Hepatocyte (in vitro differentiated cells): Measurements from ENCODE around the gene HSPH1. TPM values are rescaled to one million over a fixed set of nuclear protein-coding genes. Genes with fewer than 3 reads are reported as not detected.

Experiments
- DNase-seq: peaks from one replicate; pipeline ENCODE4 v3.0.0-alpha.2; 2016; ENCODE audit warnings: low spot score
- H2AFZ ChIP-seq: fragments of 200-600 bp; sonication (generic); 2 replicates; pipeline ENCODE4 v1.6.0; 2016; ENCODE audit warnings: antibody characterized with exemption, mild to moderate bottlenecking
- H3K27ac ChIP-seq: fragments of 200-600 bp; sonication (generic); 2 replicates; pipeline ENCODE4 v1.5.1; 2016; ENCODE audit warnings: mild to moderate bottlenecking
- H3K27me3 ChIP-seq: fragments of 200-600 bp; sonication (generic); 2 replicates; pipeline ENCODE4 v1.6.1; 2016
- H3K36me3 ChIP-seq: fragments of 200-600 bp; sonication (generic); replicated peaks from 2 replicates; pipeline ENCODE4 v1.5.1; 2016; ENCODE audit warnings: low read depth; ENCODE audit not compliant: insufficient read depth
- H3K4me1 ChIP-seq: fragments of 200-600 bp; sonication (generic); 2 replicates; pipeline ENCODE4 v1.5.1; 2016; ENCODE audit warnings: mild to moderate bottlenecking, moderate library complexity; ENCODE audit not compliant: insufficient read depth
- H3K4me2 ChIP-seq: fragments of 200-600 bp; sonication (generic); 2 replicates; pipeline ENCODE4 v1.6.0; 2016
- H3K4me3 ChIP-seq: fragments of 200-600 bp; sonication (generic); 2 replicates; pipeline ENCODE4 v1.5.1; 2016; ENCODE audit warnings: mild to moderate bottlenecking
- H3K79me2 ChIP-seq: fragments of 200-600 bp; sonication (generic); 2 replicates; pipeline ENCODE4 v1.6.0; 2017; ENCODE audit warnings: mild to moderate bottlenecking
- H3K9me2 ChIP-seq: fragments of 200-600 bp; sonication (generic); replicated peaks from 2 replicates; pipeline ENCODE4 v1.6.0; 2017; ENCODE audit warnings: mild to moderate bottlenecking; ENCODE audit not compliant: insufficient read depth
- H3K9me3 ChIP-seq: fragments of 200-600 bp; sonication (generic); 2 replicates; pipeline ENCODE4 v1.5.1; 2016; ENCODE audit warnings: low read depth, mild to moderate bottlenecking
- H4K20me1 ChIP-seq: fragments of 200-600 bp; sonication (generic); 2 replicates; pipeline ENCODE4 v1.6.0; 2016; ENCODE audit warnings: mild to moderate bottlenecking; ENCODE audit not compliant: insufficient read depth, poor library complexity, severe bottlenecking
- CTCF ChIP-seq: fragments of 200-600 bp; sonication (generic); IDR thresholded peaks from 2 replicates; pipeline ENCODE4 v1.5.1; 2016; ENCODE audit warnings: antibody characterized with exemption, mild to moderate bottlenecking; ENCODE audit not compliant: poor library complexity
- EZH2 ChIP-seq: fragments of 200-600 bp; sonication (generic); IDR thresholded peaks from 2 replicates; pipeline ENCODE4 v1.6.1; 2016; ENCODE audit warnings: antibody characterized with exemption, mild to moderate bottlenecking, borderline replicate concordance
- EZH2phosphoT487 ChIP-seq: fragments of 200-600 bp; sonication (generic); IDR thresholded peaks from one replicate; pipeline ENCODE4 v1.6.1; 2018; ENCODE audit warnings: antibody characterized with exemption, mild to moderate bottlenecking, low read depth, moderate library complexity; ENCODE audit not compliant: unreplicated experiment, severe bottlenecking
- WGBS: methylation state at CpG from one replicate; pipeline ENCODE4 v1.1.6; 2016; ENCODE audit warnings: low lambda C conversion rate; ENCODE audit errors: missing lambda C conversion rate; 5-methylcytosine and 5-hydroxymethylcytosine counted together
- polyA plus RNA-seq: library from polyadenylated mRNA; unstranded; fragments of >200 nt; fragmentation: Nextera tagmentation; extraction: Ambion mirVana; gene quantifications from 2 replicates; pipeline ENCODE4 v1.2.1, GENCODE V29; 2016
- total RNA-seq: library from RNA; depleted of rRNA; stranded (reverse); fragments of >200 nt; gene quantifications from 2 replicates; pipeline ENCODE4 v1.2.3, GENCODE V29; 2014

Gene HSPH1
- total and polyA plus RNA-seq, 2 experiments from 2014 or later: 64.1 to 74.2 TPM

- Histone ChIP-seq H3K9me2 (no peaks in the 10 kb centered on the region), H3K4me2 (no peak overlapping the region), H4K20me1 (no peaks in the 10 kb centered on the region), H3K4me1 (no peaks in the 10 kb centered on the region), H2AFZ (no peak overlapping the region), H3K4me3 (no peak overlapping the region), H3K36me3 (no peaks in the 10 kb centered on the region), H3K79me2 (no peaks in the 10 kb centered on the region), H3K27me3 (no peaks in the 10 kb centered on the region), H3K27ac (no peak overlapping the region), H3K9me3 (no peaks in the 10 kb centered on the region)
- 71% methylated on average over 3 of the region's 3 CpGs for WGBS
- no peak for TF ChIP-seq EZH2phosphoT487
- no peak for TF ChIP-seq CTCF
- TF ChIP-seq EZH2: no peak
- DNase-seq: no peak
These were observed 4.9 kb upstream of the HSPH1 start for GRCh38 chr13:31166591-31166990.

- H2AFZ ChIP-seq: peak overlapping the region; percentile 51
These were observed 676 bp upstream of the HSPH1 start for GRCh38 chr13:31162151-31163008.

GRCh38 chr13:31160857-31161556 lies 697 bp downstream of the HSPH1 start:
- TF ChIP-seq CTCF: no peak
- no peak for TF ChIP-seq EZH2phosphoT487
- under 1% methylated on average over 51 of the region's 51 CpGs for WGBS

More at GRCh38 chr13:31162151-31163008, 676 bp upstream of the HSPH1 start:
- Histone ChIP-seq H4K20me1 (peaks cover 18% of the 10 kb centered on the region), H3K4me1 (peaks cover 13% of the 10 kb centered on the region), H3K27me3 (no peaks in the 10 kb centered on the region), H3K9me2 (no peaks in the 10 kb centered on the region), H3K4me3 (peak overlapping the region; percentile 45), H3K36me3 (no peaks in the 10 kb centered on the region), H3K9me3 (no peaks in the 10 kb centered on the region), H3K27ac (peak overlapping the region; percentile 88), H3K79me2 (peaks cover 33% of the 10 kb centered on the region), H3K4me2 (peak overlapping the region; percentile 79)
- DNase-seq: peak; percentile 97
- WGBS: 3% methylated on average over 34 of the region's 34 CpGs
- TF ChIP-seq EZH2phosphoT487: no peak
- no peak for TF ChIP-seq EZH2

GRCh38 chr13:31159306-31159705 lies 2.4 kb downstream of the HSPH1 start:
- Histone ChIP-seq H3K9me3 (no peaks in the 10 kb centered on the region), H3K36me3 (no peaks in the 10 kb centered on the region), H3K4me1 (peaks cover 13% of the 10 kb centered on the region), H2AFZ (no peak overlapping the region), H4K20me1 (peaks cover 20% of the 10 kb centered on the region), H3K9me2 (no peaks in the 10 kb centered on the region), H3K27ac (no peak overlapping the region), H3K4me2 (peak overlapping the region; percentile 80), H3K79me2 (peaks cover 42% of the 10 kb centered on the region), H3K27me3 (no peaks in the 10 kb centered on the region), H3K4me3 (peak overlapping the region; percentile 50)
- DNase-seq: no peak
- TF ChIP-seq CTCF: no peak
- TF ChIP-seq EZH2: no peak
- no peak for TF ChIP-seq EZH2phosphoT487
- WGBS: 88% methylated on average over 4 of the region's 4 CpGs

More at GRCh38 chr13:31160857-31161556, 697 bp downstream of the HSPH1 start:
- H2AFZ ChIP-seq: peak overlapping the region; percentile 51
- H3K27ac ChIP-seq: peak overlapping the region; percentile 74
- H4K20me1 ChIP-seq: peaks cover 20% of the 10 kb centered on the region
- H3K4me1 ChIP-seq: peaks cover 13% of the 10 kb centered on the region
- H3K9me3 ChIP-seq: no peaks in the 10 kb centered on the region
- peaks cover 42% of the 10 kb centered on the region for H3K79me2 ChIP-seq
- H3K4me2 ChIP-seq: peak overlapping the region; percentile 80
- no peaks in the 10 kb centered on the region for H3K36me3 ChIP-seq
- peak; percentile 83 for DNase-seq
- H3K27me3 ChIP-seq: no peaks in the 10 kb centered on the region
- peak overlapping the region; percentile 50 for H3K4me3 ChIP-seq
- H3K9me2 ChIP-seq: no peaks in the 10 kb centered on the region
